Fibroblast of skin of abdomen (primary cell): ENCODE measurements around the gene RALGPS2. TPM values are rescaled to one million over a fixed set of nuclear protein-coding genes. Genes with fewer than 3 reads are reported as not detected.

Experiments used
- DNase-seq: peaks from one replicate; pipeline ENCODE4 v3.0.0-alpha.2; 2013
- polyA plus RNA-seq, 2 experiments: library from polyadenylated mRNA; unstranded; fragments of 120-200 nt; gene quantifications; one replicate each; pipeline ENCODE4 v1.2.1, GENCODE V29; 2013; ENCODE audit not compliant: insufficient read length in 2 of 2

RALGPS2 gene
- polyA plus RNA-seq (2013, experiment 1 of 2; ENCODE audit: insufficient read length), result 24.0 TPM
- 26.7 TPM for polyA plus RNA-seq (2013, experiment 2 of 2; ENCODE audit: insufficient read length)

GRCh38 chr1:178724728-178725465 lies at the start of gene RALGPS2:
Gene RALGPS2 (plus strand): TSS chr1:178725244. CDS start chr1:178776765, 51,521 bp downstream.
- DNase-seq, result peak; percentile 83

GRCh38 chr1:178679237-178679636 lies 45.8 kb upstream of the RALGPS2 start:
- DNase-seq, result no peak

- DNase-seq, result no peak
These were observed 42.6 kb upstream of the RALGPS2 start for GRCh38 chr1:178682429-178682828.

GRCh38 chr1:178682886-178683285 lies 42.2 kb upstream of the RALGPS2 start:
- DNase-seq, result no peak

- DNase-seq, result no peak
These were observed 41.8 kb upstream of the RALGPS2 start for GRCh38 chr1:178683291-178683690.

GRCh38 chr1:178684111-178684510 lies 40.9 kb upstream of the RALGPS2 start:
- DNase-seq, result no peak

- peak; percentile 93 for DNase-seq
These were observed 40.5 kb upstream of the RALGPS2 start for GRCh38 chr1:178684542-178685000.

- DNase-seq, result no peak
These were observed 38.6 kb upstream of the RALGPS2 start for GRCh38 chr1:178686407-178686806.

- peak; percentile 39 for DNase-seq
These were observed 36.8 kb upstream of the RALGPS2 start for GRCh38 chr1:178688244-178688643.

- peak; percentile 44 for DNase-seq
These were observed 35.3 kb upstream of the RALGPS2 start for GRCh38 chr1:178689769-178690168.

GRCh38 chr1:178690496-178690895 lies 34.5 kb upstream of the RALGPS2 start:
- DNase-seq, result no peak

GRCh38 chr1:178692564-178693327 lies 32.3 kb upstream of the RALGPS2 start:
- no peak for DNase-seq

GRCh38 chr1:178693366-178693765 lies 31.7 kb upstream of the RALGPS2 start:
- DNase-seq, result no peak

GRCh38 chr1:178694923-178695525 lies 30.0 kb upstream of the RALGPS2 start:
- DNase-seq, result no peak

GRCh38 chr1:178702146-178702545 lies 22.9 kb upstream of the RALGPS2 start:
- DNase-seq, result peak; percentile 76

GRCh38 chr1:178704833-178705232 lies 20.2 kb upstream of the RALGPS2 start:
- DNase-seq, result no peak

- no peak for DNase-seq
These were observed 18.6 kb upstream of the RALGPS2 start for GRCh38 chr1:178706432-178706831.

- peak; percentile 82 for DNase-seq
These were observed 11.8 kb upstream of the RALGPS2 start for GRCh38 chr1:178713259-178713658.

- DNase-seq, result no peak
These were observed 10.6 kb upstream of the RALGPS2 start for GRCh38 chr1:178714453-178714852.

- peak; percentile 63 for DNase-seq
These were observed 8.9 kb upstream of the RALGPS2 start for GRCh38 chr1:178716111-178716510.

- no peak for DNase-seq
These were observed 6.5 kb upstream of the RALGPS2 start for GRCh38 chr1:178718520-178718919.

- DNase-seq, result no peak
These were observed 1.5 kb upstream of the RALGPS2 start for GRCh38 chr1:178723546-178723945.

- DNase-seq, result no peak
These were observed 692 bp upstream of the RALGPS2 start for GRCh38 chr1:178724376-178724727.
